ENCODE data around the gene MRPL41. TPM values are rescaled to one million over a fixed set of nuclear protein-coding genes. Genes with fewer than 3 reads are reported as not detected.

Gene MRPL41
- total and polyA plus RNA-seq, 2 experiments from 2014 or later, result 32.8 to 146 TPM

DNA sequence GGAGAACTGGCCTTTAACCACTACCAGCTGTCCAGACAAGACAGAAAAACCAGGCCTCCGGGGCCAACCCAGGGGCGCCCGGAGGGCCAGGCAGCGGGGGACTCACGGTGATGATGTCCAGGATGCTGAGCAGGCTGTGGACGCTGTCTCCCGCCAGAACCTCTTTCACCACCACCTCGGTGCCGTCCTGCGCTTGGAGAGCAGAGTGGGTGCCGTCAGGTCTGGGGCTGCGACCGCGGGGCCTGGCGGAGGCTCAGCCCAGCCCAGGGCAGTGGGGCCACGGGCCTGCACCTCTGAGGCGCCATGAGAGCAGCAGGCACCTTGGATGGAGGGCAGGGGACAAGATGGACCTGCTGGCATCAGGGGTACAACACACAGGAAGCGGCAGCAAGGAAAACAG is 11.1 kb upstream of the MRPL41 start:
- TF ChIP-seq STAT1 (IDR thresholded peaks at IDR 0.05; ENCODE audit: unreplicated experiment) (no peak), ZNF114 (CRISPR knock-in tag; IDR thresholded peaks at IDR 0.05) (no peak), CREB1 (CRISPR knock-in tag; IDR thresholded peaks at IDR 0.05; ENCODE audit: low read depth) (no peak)
- TF ChIP-seq, protein P1, sequence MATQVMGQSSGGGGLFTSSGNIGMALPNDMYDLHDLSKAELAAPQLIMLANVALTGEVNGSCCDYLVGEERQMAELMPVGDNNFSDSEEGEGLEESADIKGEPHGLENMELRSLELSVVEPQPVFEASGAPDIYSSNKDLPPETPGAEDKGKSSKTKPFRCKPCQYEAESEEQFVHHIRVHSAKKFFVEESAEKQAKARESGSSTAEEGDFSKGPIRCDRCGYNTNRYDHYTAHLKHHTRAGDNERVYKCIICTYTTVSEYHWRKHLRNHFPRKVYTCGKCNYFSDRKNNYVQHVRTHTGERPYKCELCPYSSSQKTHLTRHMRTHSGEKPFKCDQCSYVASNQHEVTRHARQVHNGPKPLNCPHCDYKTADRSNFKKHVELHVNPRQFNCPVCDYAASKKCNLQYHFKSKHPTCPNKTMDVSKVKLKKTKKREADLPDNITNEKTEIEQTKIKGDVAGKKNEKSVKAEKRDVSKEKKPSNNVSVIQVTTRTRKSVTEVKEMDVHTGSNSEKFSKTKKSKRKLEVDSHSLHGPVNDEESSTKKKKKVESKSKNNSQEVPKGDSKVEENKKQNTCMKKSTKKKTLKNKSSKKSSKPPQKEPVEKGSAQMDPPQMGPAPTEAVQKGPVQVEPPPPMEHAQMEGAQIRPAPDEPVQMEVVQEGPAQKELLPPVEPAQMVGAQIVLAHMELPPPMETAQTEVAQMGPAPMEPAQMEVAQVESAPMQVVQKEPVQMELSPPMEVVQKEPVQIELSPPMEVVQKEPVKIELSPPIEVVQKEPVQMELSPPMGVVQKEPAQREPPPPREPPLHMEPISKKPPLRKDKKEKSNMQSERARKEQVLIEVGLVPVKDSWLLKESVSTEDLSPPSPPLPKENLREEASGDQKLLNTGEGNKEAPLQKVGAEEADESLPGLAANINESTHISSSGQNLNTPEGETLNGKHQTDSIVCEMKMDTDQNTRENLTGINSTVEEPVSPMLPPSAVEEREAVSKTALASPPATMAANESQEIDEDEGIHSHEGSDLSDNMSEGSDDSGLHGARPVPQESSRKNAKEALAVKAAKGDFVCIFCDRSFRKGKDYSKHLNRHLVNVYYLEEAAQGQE (IDR thresholded peaks at IDR 0.05; ENCODE audit: unreplicated experiment), result no peak
- no peaks in the 10 kb centered on the region for H3K9me2 ChIP-seq (ENCODE audit: insufficient read depth)
- H4K20me1 ChIP-seq (replicated peaks; ENCODE audit: insufficient read depth), result no peaks in the 10 kb centered on the region
- H3K4me3 ChIP-seq, result no peak overlapping the region
- DNase-seq (ENCODE audit: low spot score) (no peak), ATAC-seq (no peak)
- H3K27ac ChIP-seq (ENCODE audit: low read depth), result no peak overlapping the region
- Mint-ChIP-seq H3K9me3 (peaks cover under 1% of the 10 kb centered on the region; the same call in 1 of the 3 replicates), H3K4me3 (no peak overlapping the region), H3K27ac (no peak overlapping the region), H3K4me1 (no peaks in the 10 kb centered on the region), H3K36me3 (ENCODE audit: low read depth) (no peaks in the 10 kb centered on the region; the same call in 1 of the 3 replicates), H3K27me3 (ENCODE audit: insufficient read depth, low read depth, poor library complexity) (peaks cover 3% of the 10 kb centered on the region)
- H3K4me2 ChIP-seq, result no peak overlapping the region
- no peaks in the 10 kb centered on the region for H3K79me2 ChIP-seq (replicated peaks; ENCODE audit: insufficient read depth)
- H3K36me3 ChIP-seq (ENCODE audit: insufficient read depth), result no peaks in the 10 kb centered on the region
- no peaks in the 10 kb centered on the region for H3K4me1 ChIP-seq (ENCODE audit: insufficient read depth)
- H3F3A ChIP-seq (replicated peaks; ENCODE audit: low read depth), result no peaks in the 10 kb centered on the region
- no peaks in the 10 kb centered on the region for H3K27me3 ChIP-seq (ENCODE audit: insufficient read depth)
- no peak overlapping the region for H2AFZ ChIP-seq

DNA sequence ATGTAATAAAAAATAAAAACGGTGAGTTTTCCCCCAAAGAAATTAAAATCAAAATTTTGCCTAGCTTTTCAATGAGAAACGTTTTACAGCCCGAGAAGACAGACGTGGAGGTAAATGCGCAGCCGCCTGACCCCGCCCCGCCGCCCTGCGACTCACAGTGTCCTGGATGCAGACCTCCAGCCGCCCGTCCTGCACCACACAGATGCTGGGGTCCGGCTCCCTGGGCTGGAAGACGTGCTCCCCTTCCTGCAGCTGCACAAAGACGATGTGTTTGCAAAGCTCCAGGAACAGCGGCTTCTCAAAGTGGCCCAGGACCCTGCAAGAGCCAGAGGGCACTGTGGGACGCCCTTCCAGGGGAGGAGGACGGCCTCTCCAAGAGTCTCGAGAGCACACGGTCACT is 9.2 kb upstream of the MRPL41 start:
- Histone ChIP-seq H3K9me2 (ENCODE audit: insufficient read depth) (no peaks in the 10 kb centered on the region), H3K4me3 (no peak overlapping the region), H3F3A (replicated peaks; ENCODE audit: low read depth) (no peaks in the 10 kb centered on the region), H2AFZ (no peak overlapping the region), H3K4me1 (ENCODE audit: insufficient read depth) (no peaks in the 10 kb centered on the region), H3K79me2 (replicated peaks; ENCODE audit: insufficient read depth) (no peaks in the 10 kb centered on the region), H3K27me3 (ENCODE audit: insufficient read depth) (no peaks in the 10 kb centered on the region), H3K36me3 (ENCODE audit: insufficient read depth) (no peaks in the 10 kb centered on the region), H3K4me2 (no peak overlapping the region), H3K27ac (ENCODE audit: low read depth) (no peak overlapping the region), H4K20me1 (replicated peaks; ENCODE audit: insufficient read depth) (no peaks in the 10 kb centered on the region)
- no peak for ATAC-seq
- Mint-ChIP-seq H3K4me1 (no peaks in the 10 kb centered on the region), H3K27ac (no peak overlapping the region), H3K27me3 (ENCODE audit: insufficient read depth, low read depth, poor library complexity) (peaks cover 8% of the 10 kb centered on the region), H3K9me3 (peaks cover 19% of the 10 kb centered on the region), H3K4me3 (no peak overlapping the region), H3K36me3 (ENCODE audit: low read depth) (peaks cover 15% of the 10 kb centered on the region)
- DNase-seq (ENCODE audit: low spot score), result no peak
- TF ChIP-seq, protein P2, sequence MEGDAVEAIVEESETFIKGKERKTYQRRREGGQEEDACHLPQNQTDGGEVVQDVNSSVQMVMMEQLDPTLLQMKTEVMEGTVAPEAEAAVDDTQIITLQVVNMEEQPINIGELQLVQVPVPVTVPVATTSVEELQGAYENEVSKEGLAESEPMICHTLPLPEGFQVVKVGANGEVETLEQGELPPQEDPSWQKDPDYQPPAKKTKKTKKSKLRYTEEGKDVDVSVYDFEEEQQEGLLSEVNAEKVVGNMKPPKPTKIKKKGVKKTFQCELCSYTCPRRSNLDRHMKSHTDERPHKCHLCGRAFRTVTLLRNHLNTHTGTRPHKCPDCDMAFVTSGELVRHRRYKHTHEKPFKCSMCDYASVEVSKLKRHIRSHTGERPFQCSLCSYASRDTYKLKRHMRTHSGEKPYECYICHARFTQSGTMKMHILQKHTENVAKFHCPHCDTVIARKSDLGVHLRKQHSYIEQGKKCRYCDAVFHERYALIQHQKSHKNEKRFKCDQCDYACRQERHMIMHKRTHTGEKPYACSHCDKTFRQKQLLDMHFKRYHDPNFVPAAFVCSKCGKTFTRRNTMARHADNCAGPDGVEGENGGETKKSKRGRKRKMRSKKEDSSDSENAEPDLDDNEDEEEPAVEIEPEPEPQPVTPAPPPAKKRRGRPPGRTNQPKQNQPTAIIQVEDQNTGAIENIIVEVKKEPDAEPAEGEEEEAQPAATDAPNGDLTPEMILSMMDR (conservative IDR thresholded peaks at IDR 0.05; ENCODE audit: low read depth in 2 of 2), result no peak
- TF ChIP-seq, protein P1 (IDR thresholded peaks at IDR 0.05; ENCODE audit: unreplicated experiment), result no peak
- no peak for TF ChIP-seq ZNF114 (CRISPR knock-in tag; IDR thresholded peaks at IDR 0.05)
- TF ChIP-seq, protein P3, sequence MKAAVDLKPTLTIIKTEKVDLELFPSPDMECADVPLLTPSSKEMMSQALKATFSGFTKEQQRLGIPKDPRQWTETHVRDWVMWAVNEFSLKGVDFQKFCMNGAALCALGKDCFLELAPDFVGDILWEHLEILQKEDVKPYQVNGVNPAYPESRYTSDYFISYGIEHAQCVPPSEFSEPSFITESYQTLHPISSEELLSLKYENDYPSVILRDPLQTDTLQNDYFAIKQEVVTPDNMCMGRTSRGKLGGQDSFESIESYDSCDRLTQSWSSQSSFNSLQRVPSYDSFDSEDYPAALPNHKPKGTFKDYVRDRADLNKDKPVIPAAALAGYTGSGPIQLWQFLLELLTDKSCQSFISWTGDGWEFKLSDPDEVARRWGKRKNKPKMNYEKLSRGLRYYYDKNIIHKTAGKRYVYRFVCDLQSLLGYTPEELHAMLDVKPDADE (IDR thresholded peaks at IDR 0.05), result no peak
- no peak for TF ChIP-seq CREB1 (CRISPR knock-in tag; IDR thresholded peaks at IDR 0.05; ENCODE audit: low read depth)
- no peak for TF ChIP-seq EZH2 (IDR thresholded peaks at IDR 0.05; ENCODE audit: low read depth, unreplicated experiment)
- no peak for TF ChIP-seq JUNB (IDR thresholded peaks at IDR 0.05; ENCODE audit: unreplicated experiment)
- TF ChIP-seq EZH2phosphoT487 (IDR thresholded peaks at IDR 0.05; ENCODE audit: unreplicated experiment), result no peak
- no peak for TF ChIP-seq ZNF331 (CRISPR knock-in tag; IDR thresholded peaks at IDR 0.05; ENCODE audit: low read depth)
- TF ChIP-seq STAT1 (IDR thresholded peaks at IDR 0.05; ENCODE audit: unreplicated experiment), result no peak
